SK-N-SH (cell line): ENCODE measurements around the gene PPP1R27. TPM values are rescaled to one million over a fixed set of nuclear protein-coding genes. Genes with fewer than 3 reads are reported as not detected.

Experiments
- CTCF ChIA-PET: fragments of 300-600, 350-600 bp; formaldehyde crosslinking; extraction: SDS; loops from one replicate; lab custom pipeline; 2021; lab: Yijun Ruan, JAX
- POLR2A ChIA-PET: fragments of 350-600 bp; sonication (Branson Sonifier 250); formaldehyde crosslinking; extraction: SDS; loops from one replicate; lab custom pipeline; 2020; ENCODE audit warnings: antibody characterized with exemption, inconsistent platforms; lab: Yijun Ruan, JAX
- DNase-seq: peaks from one replicate; pipeline ENCODE4 v3.0.0; 2012
- H2AFZ ChIP-seq: fragments of 200-600 bp; sonication (generic); 2 replicates; pipeline ENCODE4 v1.8.1; 2016; ENCODE audit warnings: antibody characterized with exemption, mild to moderate bottlenecking, low read depth
- H3F3A ChIP-seq: fragments of 200-600 bp; sonication (generic); replicated peaks from 2 replicates; pipeline ENCODE3; 2016; ENCODE audit warnings: antibody characterized with exemption, mild to moderate bottlenecking; ENCODE audit not compliant: insufficient read depth
- H3K27ac ChIP-seq, 2 experiments: fragments of 200-500 bp in 1 of 2; fragments of 200-600 bp in 1 of 2; sonication (Bioruptor generic) in 1 of 2; sonication (generic), shearing (Covaris generic) in 1 of 2; 2 replicates each; pipeline versions ENCODE4 v1.5.1 to v1.6.1; 2014 to 2016; ENCODE audit warnings: low read depth in 2 of 2, inconsistent platforms in 1 of 2, low read length in 1 of 2, mild to moderate bottlenecking in 1 of 2, mixed read lengths in 1 of 2
- H3K27me3 ChIP-seq: fragments of 200-600 bp; sonication (generic), shearing (Covaris generic); 2 replicates; pipeline ENCODE4 v1.6.1; 2016; ENCODE audit warnings: mixed run types; ENCODE audit not compliant: insufficient read depth
- H3K36me3 ChIP-seq, 2 experiments: fragments of 200-500 bp in 1 of 2; fragments of 200-600 bp in 1 of 2; sonication (Bioruptor generic) in 1 of 2; sonication (generic) in 1 of 2; replicated peaks in 1 of 2; 2 replicates each; pipeline versions ENCODE3 to v1.5.1; 2014 to 2016; ENCODE audit warnings: low read length in 1 of 2, mild to moderate bottlenecking in 1 of 2; ENCODE audit not compliant: insufficient read depth in 2 of 2, control insufficient read depth in 1 of 2
- H3K4me1 ChIP-seq, 2 experiments: fragments of 200-500 bp in 1 of 2; fragments of 200-600 bp in 1 of 2; sonication (Bioruptor generic) in 1 of 2; sonication (generic), shearing (Covaris generic) in 1 of 2; 2 replicates each; pipeline versions ENCODE4 v1.5.1 to v1.6.1; 2014 to 2016; ENCODE audit warnings: low read depth in 1 of 2, low read length in 1 of 2, mixed run types in 1 of 2; ENCODE audit not compliant: insufficient read depth in 2 of 2, control insufficient read depth in 1 of 2
- H3K4me2 ChIP-seq: fragments of 200-600 bp; sonication (generic), shearing (Covaris generic); 2 replicates; pipeline ENCODE4 v1.6.1; 2017; ENCODE audit warnings: mixed run types
- H3K4me3 ChIP-seq, 2 experiments: fragments of 200-500 bp in 1 of 2; fragments of 200-600 bp in 1 of 2; sonication (Bioruptor generic) in 1 of 2; sonication (generic), shearing (Covaris generic) in 1 of 2; 2 replicates each; pipeline versions ENCODE4 v1.5.1 to v1.8.1; 2014 to 2016; ENCODE audit warnings: low read depth in 2 of 2, inconsistent platforms in 1 of 2, low read length in 1 of 2, mild to moderate bottlenecking in 1 of 2, mixed read lengths in 1 of 2, moderate library complexity in 1 of 2
- H3K79me2 ChIP-seq: fragments of 200-600 bp; sonication (generic); 2 replicates; pipeline ENCODE4 v1.8.1; 2017; ENCODE audit warnings: mild to moderate bottlenecking; ENCODE audit not compliant: insufficient read depth
- H3K9ac ChIP-seq: fragments of 200-600 bp; sonication (generic); 2 replicates; pipeline ENCODE4 v1.6.1; 2017; ENCODE audit warnings: mixed run types
- H3K9me2 ChIP-seq: fragments of 200-600 bp; sonication (generic); 2 replicates; pipeline ENCODE4 v1.6.1; 2017; ENCODE audit warnings: mixed run types
- H3K9me3 ChIP-seq: fragments of 200-600 bp; sonication (generic); 2 replicates; pipeline ENCODE4 v1.6.1; 2017; ENCODE audit warnings: mixed run types, mild to moderate bottlenecking, moderate library complexity
- H4K20me1 ChIP-seq: fragments of 200-600 bp; sonication (generic); 2 replicates; pipeline ENCODE4 v1.6.1; 2017; ENCODE audit warnings: mild to moderate bottlenecking, mixed run types; ENCODE audit not compliant: insufficient read depth
- EP300 ChIP-seq, 2 experiments: IDR thresholded peaks; 2 replicates each; pipeline versions ENCODE4 v1.4.0 to v1.6.1; 2012; ENCODE audit warnings: borderline replicate concordance in 1 of 2, low read depth in 1 of 2, low read length in 1 of 2
- EZH2phosphoT487 ChIP-seq: fragments of 200-600 bp; sonication (generic); IDR thresholded peaks from 2 replicates; pipeline ENCODE4 v1.6.1; 2017; ENCODE audit warnings: low read depth, mixed run types, mild to moderate bottlenecking, antibody characterized with exemption, moderate library complexity, borderline replicate concordance
- FOXJ3 ChIP-seq: sonication (generic); formaldehyde crosslinking; IDR thresholded peaks from 2 replicates; pipeline ENCODE4 v1.5.1; 2020; ENCODE audit warnings: mild to moderate bottlenecking, missing genetic modification reagents
- GABPA ChIP-seq: IDR thresholded peaks from 2 replicates; pipeline ENCODE4 v1.4.0; 2012; ENCODE audit warnings: low read depth, mild to moderate bottlenecking
- MAX ChIP-seq: IDR thresholded peaks from 2 replicates; pipeline ENCODE4 v1.4.0; 2012; ENCODE audit warnings: low read depth
- MXI1 ChIP-seq: IDR thresholded peaks from 2 replicates; pipeline ENCODE4 v1.6.1; 2012; ENCODE audit warnings: mild to moderate bottlenecking, low read depth, low read length, improper control_type of control experiment
- NFIC ChIP-seq: IDR thresholded peaks from 2 replicates; pipeline ENCODE4 v1.4.0; 2012; ENCODE audit warnings: borderline replicate concordance
- NRF1 ChIP-seq: IDR thresholded peaks from 2 replicates; pipeline ENCODE4 v1.6.1; 2012; ENCODE audit warnings: low read depth, mild to moderate bottlenecking, low read length
- PBX3 ChIP-seq: IDR thresholded peaks from 2 replicates; pipeline ENCODE4; 2012
- RAD21 ChIP-seq: IDR thresholded peaks from 2 replicates; pipeline ENCODE4 v1.6.1; 2012; ENCODE audit warnings: mild to moderate bottlenecking, low read length
- SIN3A ChIP-seq: IDR thresholded peaks from 2 replicates; pipeline ENCODE4 v1.6.1; 2012; ENCODE audit warnings: low read depth, mild to moderate bottlenecking, low read length, moderate library complexity, borderline replicate concordance
- SMC3 ChIP-seq: IDR thresholded peaks from 2 replicates; pipeline ENCODE4 v1.6.1; 2012; ENCODE audit warnings: low read depth, low read length, improper control_type of control experiment
- TAF1 ChIP-seq: IDR thresholded peaks from 2 replicates; pipeline ENCODE4 v1.6.1; 2012; ENCODE audit warnings: low read depth, mild to moderate bottlenecking, low read length, moderate library complexity, borderline replicate concordance
- TCF12 ChIP-seq: IDR thresholded peaks from 2 replicates; pipeline ENCODE4 v1.4.0; 2012
- YY1 ChIP-seq: IDR thresholded peaks from 2 replicates; pipeline ENCODE4 v1.4.0; 2012; ENCODE audit warnings: low read depth, mild to moderate bottlenecking
- WGBS: methylation state at CpG from one replicate; pipeline ENCODE4 v1.1.6; 2017; ENCODE audit warnings: low lambda C conversion rate; 5-methylcytosine and 5-hydroxymethylcytosine counted together
- polyA plus RNA-seq, 3 experiments: library from polyadenylated mRNA; depleted of rRNA; stranded (reverse); fragments of >200 nt; gene quantifications; 2 replicates each; pipeline ENCODE4 v1.2.3, GENCODE V29; 2012

The PPP1R27 gene
- polyA plus RNA-seq, 1 of the 3 experiments (the other 2 are of a cell fraction), result 0.07 TPM

- Histone ChIP-seq H3K9me2 (no peaks in the 10 kb centered on the region), H3K27ac (peak overlapping the region; percentile 77 to 79; a peak in 2 of 4 replicates), H3K4me1 (peaks cover 28 to 31% of the 10 kb centered on the region in 2 experiments), H3F3A (peaks cover 17% of the 10 kb centered on the region), H4K20me1 (peaks cover 53% of the 10 kb centered on the region), H3K4me2 (peak overlapping the region; percentile 99), H3K27me3 (no peaks in the 10 kb centered on the region), H3K9ac (peak overlapping the region; percentile 89), H3K4me3 (peak overlapping the region; percentile 75 to 83), H3K9me3 (no peaks in the 10 kb centered on the region), H3K79me2 (peaks cover 94% of the 10 kb centered on the region), H2AFZ (no peak overlapping the region), H3K36me3 (peaks cover 36 to 63% of the 10 kb centered on the region in 2 experiments)
- WGBS, result 57% methylated on average over 22 of the region's 23 CpGs
- no peak for DNase-seq
- ChIA-PET CTCF (interaction anchor here (0.8 to 2.0 kb wide), 11 partner anchors 10 to 134 kb away, joined by 3 to 9 read pairs (median 3); partner anchors contain the start of genes MCRIP1 and SIRT7), POLR2A (interaction anchor here (1.6 kb wide), 1 partner anchor 26 kb away, joined by 3 read pairs; the partner anchor contains the start of gene MCRIP1)
- TF ChIP-seq NFIC, result no peak
- TF ChIP-seq SMC3, result no peak
Measured at GRCh38 chr17:81858967-81859905, 24.4 kb upstream of the PPP1R27 start.

GRCh38 chr17:81858170-81858966 lies 23.5 kb upstream of the PPP1R27 start:
- H3K4me3 ChIP-seq, result peak overlapping the region; percentile 75 to 83
- H3K9me2 ChIP-seq, result no peaks in the 10 kb centered on the region
- H2AFZ ChIP-seq, result no peak overlapping the region; the same call in 1 of the 2 replicates
- ChIA-PET CTCF (interaction anchor here (0.9 to 2.0 kb wide), 6 partner anchors 10 to 125 kb away, joined by 3 to 9 read pairs (median 4); partner anchors contain the start of gene MCRIP1), POLR2A (interaction anchor here (1.6 kb wide), 1 partner anchor 25 kb away, joined by 3 read pairs; the partner anchor contains the start of gene MCRIP1)
- peaks cover 27 to 28% of the 10 kb centered on the region in 2 experiments for H3K4me1 ChIP-seq
- peak overlapping the region; percentile 99 for H3K4me2 ChIP-seq
- DNase-seq, result no peak
- no peaks in the 10 kb centered on the region for H3K27me3 ChIP-seq
- TF ChIP-seq MAX, result no peak
- TF ChIP-seq TAF1, result no peak
- TF ChIP-seq PBX3, result no peak
- TF ChIP-seq GABPA, result no peak
- TF ChIP-seq YY1, result no peak
- no peak for TF ChIP-seq SMC3
- no peak for TF ChIP-seq NRF1
- TF ChIP-seq FOXJ3 (CRISPR knock-in tag), result no peak
- TF ChIP-seq RAD21, result no peak
- TF ChIP-seq EZH2phosphoT487, result no peak
- TF ChIP-seq TCF12, result no peak
- TF ChIP-seq MXI1, result no peak
- TF ChIP-seq SIN3A, result no peak
- TF ChIP-seq EP300 (IDR thresholded peaks at IDR 0.05; ENCODE audit: borderline replicate concordance in 1 of 2, low read depth in 1 of 2, low read length in 1 of 2), result no peak
- TF ChIP-seq, all 33 proteins: peak for 0
- Histone ChIP-seq H3K36me3 (peaks cover 39 to 63% of the 10 kb centered on the region in 2 experiments), H3K9ac (peak overlapping the region; percentile 89; the same call in 1 of the 2 replicates), H3F3A (peaks cover 10% of the 10 kb centered on the region), H4K20me1 (peaks cover 53% of the 10 kb centered on the region), H3K79me2 (peaks cover 94% of the 10 kb centered on the region), H3K27ac (no peak overlapping the region), H3K9me3 (no peaks in the 10 kb centered on the region)
- 89% methylated on average over 27 of the region's 30 CpGs for WGBS
